ENCODE results near the gene NEDD9.

The NEDD9 gene

GRCh38 chr6:11168091-11168635, 64.3 kb downstream of the NEDD9 start:
- DNase-seq, result no peak

DNA sequence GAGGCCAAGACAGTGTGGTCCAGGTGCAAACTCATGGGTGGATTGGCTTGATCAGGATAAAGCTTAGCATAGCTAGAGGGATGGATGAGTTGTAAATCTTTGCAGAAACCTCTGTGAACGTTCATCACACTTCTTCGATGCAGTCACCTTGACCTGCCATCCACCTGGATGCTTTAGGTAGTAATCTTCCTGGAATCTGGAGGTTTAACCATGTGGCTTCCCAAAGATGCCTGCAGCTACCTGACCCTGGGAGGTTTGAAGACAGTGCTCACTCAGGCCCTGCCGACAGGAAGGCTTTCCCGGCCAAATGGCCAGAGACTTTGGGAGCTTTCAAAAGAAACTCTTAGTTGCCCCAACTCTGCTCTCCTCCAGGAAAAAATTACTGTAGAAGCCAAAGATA, 65.5 kb downstream of the NEDD9 start:
- no peak for DNase-seq

DNA sequence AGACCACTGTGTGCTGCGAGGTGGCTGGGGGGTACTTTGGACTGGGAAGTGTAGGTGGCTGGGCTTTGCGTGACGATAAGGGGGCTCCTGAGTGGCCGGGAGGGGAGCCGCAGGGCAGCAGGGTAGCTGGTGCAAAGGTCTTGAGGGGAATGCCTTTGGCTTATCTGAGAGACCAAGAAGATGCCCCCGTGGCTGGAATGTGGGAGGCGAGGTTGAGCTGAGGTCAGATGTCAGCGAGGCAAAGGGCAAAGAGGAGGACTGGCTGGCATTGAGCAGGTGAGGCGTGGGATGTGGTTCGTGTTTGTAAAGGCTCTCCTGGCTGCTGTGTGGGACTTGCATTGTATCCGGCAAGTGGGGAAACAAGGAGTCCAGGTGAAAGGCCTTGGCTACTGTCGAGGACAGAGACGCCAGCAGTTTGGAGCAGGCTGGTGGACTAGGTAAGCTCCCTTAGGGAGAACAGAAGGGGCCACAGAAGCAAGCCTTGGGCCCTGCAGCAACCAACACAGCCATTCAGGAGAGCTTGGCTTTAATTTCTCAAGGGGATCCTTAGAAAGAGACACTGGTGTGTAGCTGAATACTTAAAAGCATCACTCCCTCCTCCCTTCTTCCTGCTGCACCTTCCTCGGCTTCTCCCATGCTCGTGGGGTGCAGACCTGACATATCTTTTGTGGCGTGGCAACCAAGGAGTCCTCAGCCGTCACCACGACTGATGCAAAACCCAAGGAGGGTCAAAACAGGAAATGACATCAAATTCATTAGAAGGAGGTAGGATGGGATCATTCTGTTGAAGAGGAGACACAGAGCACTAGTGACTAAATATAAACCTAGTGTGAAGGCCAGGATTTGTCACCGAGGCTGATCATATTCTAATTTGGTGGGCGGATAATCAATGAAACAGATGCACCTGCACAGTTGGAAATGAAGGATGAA, 67.5 kb downstream of the NEDD9 start:
- DNase-seq, result no peak

- no peak for DNase-seq
Measured at GRCh38 chr6:11163932-11164331, 68.5 kb downstream of the NEDD9 start.

GRCh38 chr6:11162262-11162661, 70.2 kb downstream of the NEDD9 start:
- DNase-seq, result no peak

GRCh38 chr6:11161031-11161956, 71.2 kb downstream of the NEDD9 start:
- no peak for DNase-seq

GRCh38 chr6:11160199-11160598, 72.3 kb downstream of the NEDD9 start:
- DNase-seq, result no peak

- no peak for DNase-seq
Measured at GRCh38 chr6:11155589-11155988, 76.9 kb downstream of the NEDD9 start.

DNA sequence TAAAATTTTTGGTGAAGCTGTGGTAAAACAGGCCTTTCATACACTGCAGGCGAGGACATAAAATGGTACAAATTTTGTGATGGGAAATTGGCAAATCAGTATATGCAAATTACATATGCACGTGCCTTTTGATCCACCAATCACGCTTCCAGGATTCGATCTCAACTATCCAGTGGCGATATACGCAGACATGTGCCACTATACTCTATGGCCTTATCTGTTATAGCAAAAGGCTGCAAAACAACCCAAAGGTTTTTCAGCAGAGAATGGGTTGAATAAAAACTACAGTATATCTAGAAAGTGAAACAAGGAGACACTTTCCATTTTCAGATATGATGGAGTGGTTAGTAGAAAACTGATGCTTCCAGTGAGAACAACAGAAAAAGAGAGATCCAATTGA, 79.0 kb downstream of the NEDD9 start:
- DNase-seq, result no peak

DNA sequence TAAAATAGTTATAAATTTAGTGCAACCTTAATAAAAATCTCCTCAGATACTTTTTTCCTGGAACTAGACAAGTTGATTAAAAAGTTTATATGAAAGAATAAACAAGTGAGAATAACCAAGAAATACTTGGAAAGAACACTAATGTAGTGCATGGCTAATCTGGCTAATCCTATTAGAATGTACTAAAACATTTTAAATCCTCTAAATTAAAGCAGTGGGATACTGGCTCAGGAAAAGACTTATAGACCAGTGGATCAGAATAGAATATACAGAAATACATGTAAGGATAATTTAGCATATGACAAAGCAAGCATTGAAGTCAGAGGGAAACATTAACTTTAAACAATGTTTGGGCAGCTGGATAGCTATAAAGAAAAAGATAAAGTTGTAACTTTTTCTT, 79.9 kb downstream of the NEDD9 start:
- no peak for DNase-seq

DNA sequence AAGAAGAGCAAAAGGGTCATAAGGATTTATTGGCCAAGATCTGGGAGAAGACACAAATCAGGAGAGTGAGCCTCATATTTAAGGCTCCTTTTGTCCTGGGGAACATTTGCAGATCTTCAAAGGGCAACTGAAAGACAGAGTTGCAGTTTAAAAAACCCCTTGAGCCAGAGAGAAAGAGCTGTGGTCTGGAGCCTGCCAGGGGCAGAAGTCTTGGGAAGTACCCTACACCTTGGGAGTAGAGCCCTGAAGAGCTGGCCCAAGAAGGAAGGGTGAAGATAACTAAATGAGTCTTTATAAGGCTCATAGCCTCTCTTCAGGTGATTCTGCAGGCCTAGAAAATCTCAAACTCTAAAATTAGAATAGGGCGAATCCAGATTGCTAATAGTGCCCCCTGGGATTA, 81.0 kb downstream of the NEDD9 start:
- no peak for DNase-seq

GRCh38 chr6:11149551-11149950, 82.9 kb downstream of the NEDD9 start:
- no peak for DNase-seq

GRCh38 chr6:11146117-11146826, 86.2 kb downstream of the NEDD9 start:
- DNase-seq, result no peak

GRCh38 chr6:11144393-11144851, 88.0 kb downstream of the NEDD9 start:
- DNase-seq, result peak; percentile 80

GRCh38 chr6:11143394-11144371, 88.8 kb downstream of the NEDD9 start:
- DNase-seq, result no peak

GRCh38 chr6:11142296-11143027, 90.0 kb downstream of the NEDD9 start:
- no peak for DNase-seq

DNA sequence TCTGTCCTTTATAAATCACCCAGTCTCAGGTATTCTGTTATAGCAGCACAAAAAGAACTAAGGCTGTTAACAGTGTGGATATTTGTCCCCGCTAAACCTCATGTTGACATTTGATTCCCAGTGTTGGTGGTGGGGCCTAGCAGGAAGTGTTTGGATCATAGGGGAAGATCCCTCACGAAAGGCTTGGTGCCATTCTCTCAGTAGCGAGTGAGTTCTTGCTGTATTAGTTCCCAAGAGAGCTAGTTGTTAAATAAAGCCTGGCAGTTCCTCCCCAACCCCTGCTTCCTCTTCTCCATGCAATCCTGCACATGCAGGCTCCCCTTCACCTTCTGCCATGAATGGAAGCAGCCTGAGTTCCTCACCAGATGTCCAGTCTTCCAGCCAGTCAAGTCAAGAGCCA, 91.2 kb downstream of the NEDD9 start:
- DNase-seq, result no peak

- DNase-seq, result no peak
Measured at GRCh38 chr6:11140056-11140455, 92.4 kb downstream of the NEDD9 start.

DNA sequence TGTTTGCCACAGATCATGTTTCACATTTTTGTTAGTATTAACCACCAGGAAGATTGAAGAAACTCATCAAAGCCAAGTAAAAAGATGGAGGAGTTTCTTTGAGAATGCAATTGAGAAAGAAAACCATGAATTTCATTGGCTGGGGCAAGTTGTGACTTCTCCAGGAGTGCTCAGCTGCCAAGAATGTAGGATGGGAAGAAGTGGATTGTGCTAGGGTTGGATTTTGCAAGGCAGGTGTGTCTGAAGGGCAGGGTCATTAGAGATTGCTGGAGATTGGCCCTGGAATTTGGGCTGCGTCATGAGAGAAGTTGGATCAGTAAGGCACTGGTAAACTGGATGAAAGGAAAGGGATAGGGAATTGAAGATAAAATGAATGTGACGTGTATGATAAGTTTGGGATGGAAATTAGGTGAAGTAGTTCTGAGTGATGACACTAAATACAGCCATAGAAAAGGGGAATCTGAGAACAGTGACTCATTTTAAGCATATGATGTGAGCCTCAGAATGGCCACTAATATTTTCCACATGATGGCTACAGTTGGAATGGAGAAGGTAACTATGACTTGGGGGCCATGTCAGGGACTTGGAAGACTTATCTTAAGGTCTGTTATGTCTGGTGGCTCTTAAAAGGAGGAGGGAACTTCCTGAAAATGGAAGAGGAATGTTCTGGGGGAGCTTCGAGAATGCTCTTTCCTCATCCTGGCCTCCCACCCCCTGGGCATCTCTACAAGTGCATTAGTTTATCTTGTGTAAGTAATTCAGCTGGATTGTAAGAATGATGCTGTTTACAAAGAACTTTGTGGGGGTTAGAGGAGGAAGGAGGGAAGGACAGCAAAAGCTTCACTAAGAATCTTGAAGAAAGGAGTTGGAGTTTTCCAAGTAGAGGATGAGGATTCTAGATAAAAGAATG, 93.2 kb downstream of the NEDD9 start:
- DNase-seq, result no peak

DNA sequence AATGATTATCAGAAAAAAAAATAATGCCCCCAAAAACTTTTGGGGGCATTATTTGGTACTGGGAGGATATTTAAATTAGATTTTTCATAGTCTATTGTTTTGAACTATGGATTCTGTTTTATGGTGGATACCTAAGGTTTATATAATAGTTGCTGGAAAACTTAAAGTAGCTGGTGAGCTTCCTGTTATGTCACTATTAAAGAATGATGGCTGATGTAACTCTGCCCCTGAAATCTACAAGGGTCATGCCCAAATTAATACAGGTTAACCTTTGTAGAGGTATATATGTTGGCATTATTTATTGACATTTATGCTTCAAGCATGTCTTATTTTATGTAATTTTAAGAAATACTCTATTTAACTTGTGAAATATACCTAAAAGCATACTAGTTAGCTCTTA, 95.7 kb downstream of the NEDD9 start:
- no peak for DNase-seq
